CD14-positive monocyte (primary cell): Measurements from ENCODE around the gene ABTB2. TPM values are rescaled to one million over a fixed set of nuclear protein-coding genes. Genes with fewer than 3 reads are reported as not detected.

Experiments used
- DNase-seq, 3 donors: peaks; one replicate each; pipeline ENCODE4 v3.0.0-alpha.2; 2011 to 2022
- H2AFZ ChIP-seq: 2 replicates; pipeline ENCODE4 v1.6.0; 2012; ENCODE audit warnings: mild to moderate bottlenecking, low read depth, low read length, inconsistent platforms; ENCODE audit not compliant: insufficient read depth, poor library complexity, severe bottlenecking
- H3K27ac ChIP-seq, 2 donors: 1 replicate in 1 of 2; 2 replicates in 1 of 2; pipeline ENCODE4 v1.5.1; 2012 to 2013; ENCODE audit warnings: low read length in 2 of 2, control low read depth in 1 of 2, inconsistent platforms in 1 of 2, low read depth in 1 of 2, mild to moderate bottlenecking in 1 of 2
- H3K27me3 ChIP-seq, 2 donors: one replicate each; pipeline versions ENCODE4 v1.6.0 to v1.6.1; 2011 to 2013; ENCODE audit warnings: low read length in 2 of 2; ENCODE audit not compliant: control insufficient read depth in 2 of 2, insufficient read depth in 2 of 2
- H3K36me3 ChIP-seq, 2 donors: replicated peaks in 1 of 2; 1 replicate in 1 of 2; 2 replicates in 1 of 2; pipeline versions ENCODE4 v1.5.1 to v1.6.1; 2012 to 2013; ENCODE audit warnings: low read length in 2 of 2, control low read depth in 1 of 2, inconsistent platforms in 1 of 2, mild to moderate bottlenecking in 1 of 2; ENCODE audit not compliant: insufficient read depth in 2 of 2, control insufficient read depth in 1 of 2
- H3K4me1 ChIP-seq, 2 donors: 1 replicate in 1 of 2; 2 replicates in 1 of 2; pipeline versions ENCODE4 v1.5.1 to v1.6.1; 2012 to 2013; ENCODE audit warnings: low read length in 2 of 2, control low read depth in 1 of 2, inconsistent platforms in 1 of 2, mild to moderate bottlenecking in 1 of 2, moderate library complexity in 1 of 2; ENCODE audit not compliant: insufficient read depth in 2 of 2, control insufficient read depth in 1 of 2
- H3K4me2 ChIP-seq: replicated peaks from 2 replicates; pipeline ENCODE3; 2012; ENCODE audit warnings: low read length, moderate library complexity, mild to moderate bottlenecking; ENCODE audit not compliant: poor library complexity, severe bottlenecking; ENCODE audit errors: extremely low read depth
- H3K4me3 ChIP-seq, 3 experiments: fragments of 200-600 bp in 1 of 3; sonication (generic) in 1 of 3; replicated peaks in 1 of 3; 1 replicate in 2 of 3; 2 replicates in 1 of 3; pipeline ENCODE4 v1.5.1; 2011 to 2013; ENCODE audit warnings: low read length in 3 of 3, mild to moderate bottlenecking in 3 of 3, control low read depth in 2 of 3, low read depth in 2 of 3, inconsistent platforms in 1 of 3, moderate library complexity in 1 of 3
- H3K79me2 ChIP-seq: 2 replicates; pipeline ENCODE4 v1.6.0; 2012; ENCODE audit warnings: mild to moderate bottlenecking, control low read depth, inconsistent platforms, low read length, moderate library complexity; ENCODE audit not compliant: insufficient read depth
- H3K9ac ChIP-seq: 2 replicates; pipeline ENCODE4 v1.6.0; 2017; ENCODE audit warnings: low read length, mild to moderate bottlenecking; ENCODE audit not compliant: insufficient read depth, poor library complexity, severe bottlenecking
- H3K9me3 ChIP-seq, 2 donors: replicated peaks in 1 of 2; 1 replicate in 1 of 2; 2 replicates in 1 of 2; pipeline versions ENCODE4 v1.5.1 to v1.6.1; 2012 to 2013; ENCODE audit warnings: low read length in 2 of 2, control low read depth in 1 of 2; ENCODE audit not compliant: control insufficient read depth in 1 of 2, insufficient read depth in 1 of 2
- H4K20me1 ChIP-seq: 2 replicates; pipeline ENCODE4 v1.6.0; 2012; ENCODE audit warnings: mild to moderate bottlenecking, low read length, control low read depth, moderate library complexity; ENCODE audit not compliant: insufficient read depth
- H3K27ac Mint-ChIP-seq, 7 donors: one replicate each; pipeline ENCODE4 v1.8.0; 2020; ENCODE audit warnings: mild to moderate bottlenecking in 7 of 7, mixed read lengths in 7 of 7, moderate library complexity in 6 of 7, inconsistent platforms in 2 of 7
- H3K27me3 Mint-ChIP-seq, 3 donors: one replicate each; pipeline ENCODE4 v1.8.0; 2021 to 2022; ENCODE audit warnings: low read depth in 3 of 3, mild to moderate bottlenecking in 3 of 3, mixed read lengths in 3 of 3, moderate library complexity in 3 of 3, inconsistent platforms in 1 of 3
- H3K36me3 Mint-ChIP-seq, 2 donors: one replicate each; pipeline ENCODE4 v1.8.0; 2020; ENCODE audit warnings: mixed read lengths in 2 of 2, inconsistent platforms in 1 of 2, mild to moderate bottlenecking in 1 of 2
- H3K4me1 Mint-ChIP-seq: one replicate; pipeline ENCODE4 v1.8.0; 2020; ENCODE audit warnings: mild to moderate bottlenecking, mixed read lengths
- H3K4me3 Mint-ChIP-seq, 2 donors: one replicate each; pipeline ENCODE4 v1.8.0; 2020; ENCODE audit warnings: mild to moderate bottlenecking in 2 of 2, mixed read lengths in 2 of 2, moderate library complexity in 1 of 2
- H3K9me3 Mint-ChIP-seq, 7 donors: one replicate each; pipeline ENCODE4 v1.8.0; 2020 to 2022; ENCODE audit warnings: mixed read lengths in 7 of 7, mild to moderate bottlenecking in 6 of 7, moderate library complexity in 6 of 7, inconsistent platforms in 2 of 7
- CTCF ChIP-seq: fragments of 200-600 bp; IDR thresholded peaks from one replicate; pipeline ENCODE4 v1.8.0; 2022; ENCODE audit warnings: antibody characterized with exemption, mild to moderate bottlenecking
- WGBS: methylation state at CpG from one replicate; pipeline ENCODE4 v1.1.5; 2013; ENCODE audit warnings: missing lambda C conversion rate; ENCODE audit not compliant: insufficient coverage; 5-methylcytosine and 5-hydroxymethylcytosine counted together
- intact Hi-C, 2 donors: fragments of 100-400 bp; cut with micrococcal nuclease; formaldehyde crosslinking; loops; one replicate each; pipeline versions ENCODE4 v1.15.0 to v1.15.1; 2023
- polyA plus RNA-seq, 3 donors: library from polyadenylated mRNA; depleted of rRNA in 1 of 3; unstranded in 2 of 3; stranded (reverse) in 1 of 3; fragments of 300-500 nt in 2 of 3; fragments of >200 nt in 1 of 3; fragmentation: Illumina TruSeq in 2 of 3; gene quantifications; 1 replicate in 2 of 3; 2 replicates in 1 of 3; pipeline ENCODE4 v1.2.3, GENCODE V29; 2012 to 2021

The ABTB2 gene
- polyA plus RNA-seq, 3 donors = 0.25 to 1.7 (median 0.26) TPM

- H3K36me3 ChIP-seq = no peaks in the 10 kb centered on the region
- H3K9me3 ChIP-seq = no peaks in the 10 kb centered on the region
- H3K27me3 ChIP-seq = no peaks in the 10 kb centered on the region
- no peaks in the 10 kb centered on the region for H3K79me2 ChIP-seq
- TF ChIP-seq CTCF = no peak
- H3K36me3 Mint-ChIP-seq = no peaks in the 10 kb centered on the region
- no peak for DNase-seq
- intact Hi-C loops = no loop called here
- H2AFZ ChIP-seq = no peak overlapping the region
- H3K27ac ChIP-seq = no peak overlapping the region
- H4K20me1 ChIP-seq = no peaks in the 10 kb centered on the region
- no peak overlapping the region for H3K4me3 Mint-ChIP-seq
- no peak overlapping the region for H3K9ac ChIP-seq
- H3K4me2 ChIP-seq = no peak overlapping the region
- H3K4me1 ChIP-seq = peaks cover 18% of the 10 kb centered on the region in 2 donors
- peak overlapping the region in 1 of 7 donors; percentile 7 for H3K27ac Mint-ChIP-seq
- WGBS = 93% methylated on average over 5 of the region's 14 CpGs
- no peak overlapping the region for H3K4me3 ChIP-seq
- peaks cover 0 to 3% (median 0%) of the 10 kb centered on the region in 3 donors for H3K27me3 Mint-ChIP-seq
- H3K4me1 Mint-ChIP-seq = peaks cover 21% of the 10 kb centered on the region
- H3K9me3 Mint-ChIP-seq = no peaks in the 10 kb centered on the region
Measured at GRCh38 chr11:34184505-34185015, 173.2 kb downstream of the ABTB2 start.

GRCh38 chr11:34183848-34184391, 173.9 kb downstream of the ABTB2 start:
- intact Hi-C loops = no loop called here
- H3K36me3 ChIP-seq = no peaks in the 10 kb centered on the region
- H3K9me3 ChIP-seq = no peaks in the 10 kb centered on the region
- H3K27ac ChIP-seq = no peak overlapping the region
- Mint-ChIP-seq H3K9me3 (no peaks in the 10 kb centered on the region), H3K27me3 (peaks cover 0 to 3% (median 0%) of the 10 kb centered on the region in 3 donors), H3K4me3 (no peak overlapping the region), H3K27ac (no peak overlapping the region), H3K4me1 (peaks cover 21% of the 10 kb centered on the region), H3K36me3 (no peaks in the 10 kb centered on the region)
- TF ChIP-seq CTCF = no peak
- H3K4me1 ChIP-seq = peaks cover 18% of the 10 kb centered on the region in 2 donors
- no peak for DNase-seq
- 75% methylated on average over 3 of the region's 9 CpGs for WGBS
- no peak overlapping the region for H3K4me2 ChIP-seq
- H3K4me3 ChIP-seq = no peak overlapping the region
- H3K79me2 ChIP-seq = no peaks in the 10 kb centered on the region
- H3K9ac ChIP-seq = no peak overlapping the region
- H3K27me3 ChIP-seq = no peaks in the 10 kb centered on the region
- H2AFZ ChIP-seq = no peak overlapping the region
- no peaks in the 10 kb centered on the region for H4K20me1 ChIP-seq
